MCF 10A (cell line): ENCODE measurements around the gene AIFM1. TPM values are rescaled to one million over a fixed set of nuclear protein-coding genes. Genes with fewer than 3 reads are reported as not detected.

Source experiments
- BruUV-seq: library from RNA; stranded (reverse); fragments of 400-500 nt; replicated peaks from 2 replicates; lab custom pipeline; 2021; lab: Mats Ljungman, UMichigan
- CTCF ChIA-PET: fragments of 300-600 bp; sonication (Branson Sonifier 250); formaldehyde crosslinking; extraction: SDS; loops from one replicate; lab custom pipeline; 2021; ENCODE audit warnings: antibody characterized with exemption, inconsistent platforms; lab: Yijun Ruan, JAX
- POLR2A ChIA-PET: fragments of 300-600, 350-650 bp; sonication (Branson Sonifier 250); formaldehyde crosslinking; extraction: SDS; loops from one replicate; lab custom pipeline; 2020; ENCODE audit warnings: antibody characterized with exemption, inconsistent platforms; lab: Yijun Ruan, JAX
- DNase-seq: peaks from one replicate; pipeline ENCODE4 v3.0.0-alpha.2; 2018; ENCODE audit not compliant: unreplicated experiment
- H3K27ac Mint-ChIP-seq: one replicate; pipeline ENCODE4 v1.8.0; 2022; ENCODE audit warnings: mild to moderate bottlenecking, low read depth, mixed read lengths; ENCODE audit not compliant: unreplicated experiment
- H3K27me3 Mint-ChIP-seq: one replicate; pipeline ENCODE4 v1.8.0; 2022; ENCODE audit warnings: mixed read lengths; ENCODE audit not compliant: insufficient read depth, unreplicated experiment
- H3K36me3 Mint-ChIP-seq: one replicate; pipeline ENCODE4 v1.8.0; 2022; ENCODE audit warnings: mild to moderate bottlenecking, moderate library complexity, mixed read lengths; ENCODE audit not compliant: insufficient read depth, unreplicated experiment
- H3K4me1 Mint-ChIP-seq: one replicate; pipeline ENCODE4 v1.8.0; 2022; ENCODE audit warnings: mixed read lengths; ENCODE audit not compliant: insufficient read depth, unreplicated experiment
- H3K4me3 Mint-ChIP-seq: one replicate; pipeline ENCODE4 v1.8.0; 2022; ENCODE audit warnings: mild to moderate bottlenecking, moderate library complexity, mixed read lengths; ENCODE audit not compliant: unreplicated experiment
- H3K9me3 Mint-ChIP-seq: one replicate; pipeline ENCODE4 v1.8.0; 2022; ENCODE audit warnings: mixed read lengths; ENCODE audit not compliant: unreplicated experiment
- intact Hi-C: fragments of 100-400 bp; cut with micrococcal nuclease; formaldehyde crosslinking; loops from 2 replicates; pipeline ENCODE4 v1.14.1; 2022
- total RNA-seq: library from RNA; stranded (reverse); gene quantifications from 2 replicates; pipeline ENCODE4 v1.2.3, GENCODE V29; 2022
- TF ChIP-seq, protein P1 (sequence below): fragments of 200-600 bp; IDR thresholded peaks from one replicate; pipeline ENCODE4 v1.8.0; 2022; ENCODE audit warnings: antibody characterized with exemption, mild to moderate bottlenecking; ENCODE audit not compliant: unreplicated experiment

AIFM1 gene
- total RNA-seq, 1 experiment from 2014 or later: 43.2 TPM

DNA sequence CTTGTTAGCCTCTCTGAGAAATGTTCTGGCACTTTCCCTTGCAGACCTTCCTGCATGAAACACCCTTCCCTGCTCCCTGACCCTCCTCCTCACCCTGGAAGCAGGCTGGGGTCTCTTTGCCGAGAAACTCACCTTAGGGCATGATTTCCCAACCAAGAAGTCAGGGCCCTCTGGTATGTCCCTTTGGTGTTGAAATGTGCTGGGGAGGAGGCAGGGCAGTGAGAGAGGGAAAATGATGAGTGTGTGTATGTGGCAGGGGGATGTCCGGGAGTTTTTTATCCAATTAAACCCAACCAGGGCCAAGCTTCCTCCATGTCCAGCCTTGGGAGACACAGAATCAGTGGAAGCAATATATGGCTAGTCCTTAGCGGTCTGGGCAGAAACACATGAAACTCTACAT lies 60.4 kb downstream of the AIFM1 start:
- Mint-ChIP-seq H3K4me3 (no peak overlapping the region), H3K4me1 (peaks cover 7% of the 10 kb centered on the region), H3K9me3 (no peaks in the 10 kb centered on the region), H3K36me3 (no peaks in the 10 kb centered on the region), H3K27me3 (peaks cover 30% of the 10 kb centered on the region), H3K27ac (no peak overlapping the region)
- ChIA-PET POLR2A (interaction anchor here (0.7 to 2.1 kb wide), 3 partner anchors 11 to 267 kb away, joined by 3 to 8 read pairs (median 5); no protein-coding TSS in a partner anchor), CTCF (interaction anchor here (1.5 kb wide), 1 partner anchor 13 kb away, joined by 3 read pairs; no protein-coding TSS in a partner anchor)
- DNase-seq: peak; percentile 29
- no TSS peak for BruUV-seq
- TF ChIP-seq, protein P1, sequence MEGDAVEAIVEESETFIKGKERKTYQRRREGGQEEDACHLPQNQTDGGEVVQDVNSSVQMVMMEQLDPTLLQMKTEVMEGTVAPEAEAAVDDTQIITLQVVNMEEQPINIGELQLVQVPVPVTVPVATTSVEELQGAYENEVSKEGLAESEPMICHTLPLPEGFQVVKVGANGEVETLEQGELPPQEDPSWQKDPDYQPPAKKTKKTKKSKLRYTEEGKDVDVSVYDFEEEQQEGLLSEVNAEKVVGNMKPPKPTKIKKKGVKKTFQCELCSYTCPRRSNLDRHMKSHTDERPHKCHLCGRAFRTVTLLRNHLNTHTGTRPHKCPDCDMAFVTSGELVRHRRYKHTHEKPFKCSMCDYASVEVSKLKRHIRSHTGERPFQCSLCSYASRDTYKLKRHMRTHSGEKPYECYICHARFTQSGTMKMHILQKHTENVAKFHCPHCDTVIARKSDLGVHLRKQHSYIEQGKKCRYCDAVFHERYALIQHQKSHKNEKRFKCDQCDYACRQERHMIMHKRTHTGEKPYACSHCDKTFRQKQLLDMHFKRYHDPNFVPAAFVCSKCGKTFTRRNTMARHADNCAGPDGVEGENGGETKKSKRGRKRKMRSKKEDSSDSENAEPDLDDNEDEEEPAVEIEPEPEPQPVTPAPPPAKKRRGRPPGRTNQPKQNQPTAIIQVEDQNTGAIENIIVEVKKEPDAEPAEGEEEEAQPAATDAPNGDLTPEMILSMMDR: no peak
- intact Hi-C loops: no loop called here

DNA sequence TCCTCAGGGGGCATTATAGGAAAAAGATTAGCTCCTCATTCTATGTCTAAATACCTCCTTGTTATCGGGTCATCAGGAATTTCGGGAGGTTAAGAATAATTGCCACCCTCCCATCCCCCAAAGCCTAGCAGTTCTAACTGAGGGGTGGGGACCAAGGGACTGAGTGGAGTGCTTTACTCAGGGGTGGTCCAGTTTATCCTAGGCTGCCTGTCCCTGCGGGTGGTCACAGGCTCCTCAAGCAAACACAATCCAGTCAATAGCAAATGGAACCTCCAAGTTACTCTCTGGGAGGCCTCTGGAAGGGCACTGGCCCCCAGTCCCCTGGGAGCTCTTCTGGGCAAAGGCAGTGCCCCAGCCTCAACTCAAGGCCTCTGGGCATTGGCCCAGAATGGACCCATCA lies 62.0 kb downstream of the AIFM1 start:
- POLR2A ChIA-PET: interaction anchor here (1.5 kb wide), 1 partner anchor 11 kb away, joined by 3 read pairs; no protein-coding TSS in a partner anchor
- H3K4me3 Mint-ChIP-seq: no peak overlapping the region
- no peak for DNase-seq
- H3K27me3 Mint-ChIP-seq: peaks cover 30% of the 10 kb centered on the region
- no TSS peak for BruUV-seq
- CTCF ChIA-PET: interaction anchor here (1.0 kb wide), 1 partner anchor 22 kb away, joined by 3 read pairs; no protein-coding TSS in a partner anchor
- no peaks in the 10 kb centered on the region for H3K36me3 Mint-ChIP-seq
- intact Hi-C loops: no loop called here
- TF ChIP-seq, protein P1: no peak
- H3K9me3 Mint-ChIP-seq: no peaks in the 10 kb centered on the region
- H3K4me1 Mint-ChIP-seq: peaks cover 7% of the 10 kb centered on the region
- H3K27ac Mint-ChIP-seq: no peak overlapping the region

DNA sequence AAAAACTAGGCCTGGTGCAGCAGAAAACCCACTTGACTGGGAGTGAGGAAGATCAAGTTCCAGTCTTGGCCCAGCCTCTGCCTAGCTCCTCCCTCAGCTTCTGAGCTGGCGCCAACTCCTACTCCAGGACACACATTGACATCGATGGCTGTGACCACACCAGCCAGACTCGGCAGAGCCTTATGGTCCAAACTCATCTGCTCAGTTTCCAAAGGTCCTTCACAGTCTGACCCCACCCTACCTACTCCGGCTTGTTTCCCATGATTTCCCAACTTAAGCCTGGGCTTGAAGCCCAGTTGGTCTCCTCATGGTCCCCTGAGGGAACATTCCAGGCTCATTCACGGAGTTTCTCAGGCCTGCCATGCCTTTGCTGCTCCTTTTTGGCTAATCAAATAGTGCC lies 65.5 kb downstream of the AIFM1 start:
- ChIA-PET CTCF (interaction anchor here (0.5 to 1.2 kb wide), 4 partner anchors 21 to 462 kb away, joined by 3 to 4 read pairs (median 3); no protein-coding TSS in a partner anchor), POLR2A (interaction anchor here (1.5 kb wide), 1 partner anchor 9 kb away, joined by 3 read pairs; no protein-coding TSS in a partner anchor)
- peak overlapping the region; percentile 39 for H3K27ac Mint-ChIP-seq
- intact Hi-C loops: no loop called here
- H3K4me1 Mint-ChIP-seq: peaks cover 5% of the 10 kb centered on the region
- BruUV-seq: no TSS peak
- DNase-seq: peak; percentile 71
- no peaks in the 10 kb centered on the region for H3K9me3 Mint-ChIP-seq
- H3K36me3 Mint-ChIP-seq: no peaks in the 10 kb centered on the region
- no peak overlapping the region for H3K4me3 Mint-ChIP-seq
- TF ChIP-seq, protein P1: no peak
- peaks cover 23% of the 10 kb centered on the region for H3K27me3 Mint-ChIP-seq

DNA sequence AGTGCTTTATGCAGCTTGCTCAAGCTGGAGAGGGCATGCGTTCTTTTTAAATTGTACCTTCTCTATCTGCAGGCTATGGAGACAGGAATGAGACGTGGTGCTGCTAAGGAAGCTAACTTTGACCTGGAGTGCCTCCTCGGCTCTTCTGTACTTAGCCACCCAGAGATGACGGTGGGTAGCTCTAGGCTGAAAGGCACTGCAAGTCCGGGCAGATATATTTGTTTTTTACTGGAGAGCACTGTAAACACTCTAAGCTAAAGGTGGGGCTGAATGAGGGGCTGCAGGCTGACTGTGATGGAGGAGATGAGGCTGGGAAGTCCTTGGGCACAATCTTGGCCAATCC lies 67.5 kb downstream of the AIFM1 start:
- H3K4me1 Mint-ChIP-seq: peaks cover 5% of the 10 kb centered on the region
- POLR2A ChIA-PET: interaction anchor here (0.6 to 1.7 kb wide), 2 partner anchors 11 to 231 kb away, joined by 3 to 6 read pairs; no protein-coding TSS in a partner anchor
- no peak overlapping the region for H3K4me3 Mint-ChIP-seq
- no peaks in the 10 kb centered on the region for H3K9me3 Mint-ChIP-seq
- intact Hi-C loops: no loop called here
- TF ChIP-seq, protein P1: no peak
- peaks cover 10% of the 10 kb centered on the region for H3K27me3 Mint-ChIP-seq
- DNase-seq: no peak
- no peaks in the 10 kb centered on the region for H3K36me3 Mint-ChIP-seq
- peak overlapping the region; percentile 35 for H3K27ac Mint-ChIP-seq
- no TSS peak for BruUV-seq
- CTCF ChIA-PET: interaction anchor here (0.6 to 1.8 kb wide), 3 partner anchors 12 to 93 kb away, joined by 4 to 9 read pairs (median 4); no protein-coding TSS in a partner anchor
